MCF 10A (cell line): ENCODE measurements around the gene SEMA5A. TPM values are rescaled to one million over a fixed set of nuclear protein-coding genes. Genes with fewer than 3 reads are reported as not detected.

ENCODE experiments used
- BruUV-seq: library from RNA; stranded (reverse); fragments of 400-500 nt; replicated peaks from 2 replicates; lab custom pipeline; 2021; lab: Mats Ljungman, UMichigan
- CTCF ChIA-PET: fragments of 300-600 bp; sonication (Branson Sonifier 250); formaldehyde crosslinking; extraction: SDS; loops from one replicate; lab custom pipeline; 2021; ENCODE audit warnings: antibody characterized with exemption, inconsistent platforms; lab: Yijun Ruan, JAX
- POLR2A ChIA-PET: fragments of 300-600, 350-650 bp; sonication (Branson Sonifier 250); formaldehyde crosslinking; extraction: SDS; loops from one replicate; lab custom pipeline; 2020; ENCODE audit warnings: antibody characterized with exemption, inconsistent platforms; lab: Yijun Ruan, JAX
- DNase-seq: peaks from one replicate; pipeline ENCODE4 v3.0.0-alpha.2; 2018; ENCODE audit not compliant: unreplicated experiment
- H3K27ac Mint-ChIP-seq: one replicate; pipeline ENCODE4 v1.8.0; 2022; ENCODE audit warnings: mild to moderate bottlenecking, low read depth, mixed read lengths; ENCODE audit not compliant: unreplicated experiment
- H3K27me3 Mint-ChIP-seq: one replicate; pipeline ENCODE4 v1.8.0; 2022; ENCODE audit warnings: mixed read lengths; ENCODE audit not compliant: insufficient read depth, unreplicated experiment
- H3K36me3 Mint-ChIP-seq: one replicate; pipeline ENCODE4 v1.8.0; 2022; ENCODE audit warnings: mild to moderate bottlenecking, moderate library complexity, mixed read lengths; ENCODE audit not compliant: insufficient read depth, unreplicated experiment
- H3K4me1 Mint-ChIP-seq: one replicate; pipeline ENCODE4 v1.8.0; 2022; ENCODE audit warnings: mixed read lengths; ENCODE audit not compliant: insufficient read depth, unreplicated experiment
- H3K4me3 Mint-ChIP-seq: one replicate; pipeline ENCODE4 v1.8.0; 2022; ENCODE audit warnings: mild to moderate bottlenecking, moderate library complexity, mixed read lengths; ENCODE audit not compliant: unreplicated experiment
- H3K9me3 Mint-ChIP-seq: one replicate; pipeline ENCODE4 v1.8.0; 2022; ENCODE audit warnings: mixed read lengths; ENCODE audit not compliant: unreplicated experiment
- CTCF ChIP-seq: fragments of 200-600 bp; IDR thresholded peaks from one replicate; pipeline ENCODE4 v1.8.0; 2022; ENCODE audit warnings: antibody characterized with exemption, mild to moderate bottlenecking; ENCODE audit not compliant: unreplicated experiment
- intact Hi-C: fragments of 100-400 bp; cut with micrococcal nuclease; formaldehyde crosslinking; loops from 2 replicates; pipeline ENCODE4 v1.14.1; 2022
- total RNA-seq: library from RNA; stranded (reverse); gene quantifications from 2 replicates; pipeline ENCODE4 v1.2.3, GENCODE V29; 2022

SEMA5A gene
- total RNA-seq, 1 experiment from 2014 or later, result 1.2 TPM

- intact Hi-C loops, result no loop called here
- ChIA-PET CTCF (interaction anchor here (0.6 kb wide), 1 partner anchor 40 kb away, joined by 3 read pairs; no protein-coding TSS in a partner anchor), POLR2A (no interaction called here)
- no peak for TF ChIP-seq CTCF
- Mint-ChIP-seq H3K27ac (no peak overlapping the region), H3K27me3 (no peaks in the 10 kb centered on the region), H3K36me3 (no peaks in the 10 kb centered on the region), H3K4me1 (peaks cover 7% of the 10 kb centered on the region), H3K9me3 (no peaks in the 10 kb centered on the region), H3K4me3 (no peak overlapping the region)
- BruUV-seq, result no TSS peak
- DNase-seq, result peak; percentile 17
These were observed 91.8 kb downstream of the SEMA5A start for GRCh38 chr5:9454012-9454481.

GRCh38 chr5:9453480-9454011, 92.3 kb downstream of the SEMA5A start:
- POLR2A ChIA-PET, result interaction anchor here (1.6 kb wide), 1 partner anchor 14 kb away, joined by 3 read pairs; no protein-coding TSS in a partner anchor
- H3K27ac Mint-ChIP-seq, result no peak overlapping the region
- intact Hi-C loops, result no loop called here
- H3K4me1 Mint-ChIP-seq, result peaks cover 9% of the 10 kb centered on the region
- no peaks in the 10 kb centered on the region for H3K36me3 Mint-ChIP-seq
- CTCF ChIA-PET, result interaction anchor here (1.2 kb wide), 1 partner anchor 246 kb away, joined by 5 read pairs; no protein-coding TSS in a partner anchor
- BruUV-seq, result no TSS peak
- H3K27me3 Mint-ChIP-seq, result no peaks in the 10 kb centered on the region
- H3K9me3 Mint-ChIP-seq, result no peaks in the 10 kb centered on the region
- no peak overlapping the region for H3K4me3 Mint-ChIP-seq
- TF ChIP-seq CTCF, result no peak
- DNase-seq, result no peak

- no peak for TF ChIP-seq CTCF
- no peaks in the 10 kb centered on the region for H3K9me3 Mint-ChIP-seq
- peaks cover 23% of the 10 kb centered on the region for H3K4me1 Mint-ChIP-seq
- BruUV-seq, result no TSS peak
- H3K36me3 Mint-ChIP-seq, result no peaks in the 10 kb centered on the region
- POLR2A ChIA-PET, result interaction anchor here (0.5 to 1.6 kb wide), 3 partner anchors 15 to 332 kb away, joined by 3 read pairs; no protein-coding TSS in a partner anchor
- CTCF ChIA-PET, result interaction anchor here (1.2 kb wide), 1 partner anchor 245 kb away, joined by 5 read pairs; no protein-coding TSS in a partner anchor
- no peak for DNase-seq
- H3K4me3 Mint-ChIP-seq, result no peak overlapping the region
- no peaks in the 10 kb centered on the region for H3K27me3 Mint-ChIP-seq
- H3K27ac Mint-ChIP-seq, result no peak overlapping the region
- intact Hi-C loops, result no loop called here
These were observed 93.7 kb downstream of the SEMA5A start for GRCh38 chr5:9452181-9452580.

- Mint-ChIP-seq H3K4me3 (no peak overlapping the region), H3K9me3 (no peaks in the 10 kb centered on the region), H3K4me1 (peaks cover 20% of the 10 kb centered on the region), H3K36me3 (no peaks in the 10 kb centered on the region), H3K27me3 (no peaks in the 10 kb centered on the region), H3K27ac (no peak overlapping the region)
- TF ChIP-seq CTCF, result no peak
- ChIA-PET POLR2A (no interaction called here), CTCF (interaction anchor here (0.7 to 1.8 kb wide), 3 partner anchors 20 to 52 kb away, joined by 3 to 4 read pairs (median 4); no protein-coding TSS in a partner anchor)
- no peak for DNase-seq
- no TSS peak for BruUV-seq
- intact Hi-C loops, result no loop called here
These were observed 94.8 kb downstream of the SEMA5A start for GRCh38 chr5:9451037-9451436.
